ENCODE measurements around the gene FRMD4A.

The FRMD4A gene

DNA sequence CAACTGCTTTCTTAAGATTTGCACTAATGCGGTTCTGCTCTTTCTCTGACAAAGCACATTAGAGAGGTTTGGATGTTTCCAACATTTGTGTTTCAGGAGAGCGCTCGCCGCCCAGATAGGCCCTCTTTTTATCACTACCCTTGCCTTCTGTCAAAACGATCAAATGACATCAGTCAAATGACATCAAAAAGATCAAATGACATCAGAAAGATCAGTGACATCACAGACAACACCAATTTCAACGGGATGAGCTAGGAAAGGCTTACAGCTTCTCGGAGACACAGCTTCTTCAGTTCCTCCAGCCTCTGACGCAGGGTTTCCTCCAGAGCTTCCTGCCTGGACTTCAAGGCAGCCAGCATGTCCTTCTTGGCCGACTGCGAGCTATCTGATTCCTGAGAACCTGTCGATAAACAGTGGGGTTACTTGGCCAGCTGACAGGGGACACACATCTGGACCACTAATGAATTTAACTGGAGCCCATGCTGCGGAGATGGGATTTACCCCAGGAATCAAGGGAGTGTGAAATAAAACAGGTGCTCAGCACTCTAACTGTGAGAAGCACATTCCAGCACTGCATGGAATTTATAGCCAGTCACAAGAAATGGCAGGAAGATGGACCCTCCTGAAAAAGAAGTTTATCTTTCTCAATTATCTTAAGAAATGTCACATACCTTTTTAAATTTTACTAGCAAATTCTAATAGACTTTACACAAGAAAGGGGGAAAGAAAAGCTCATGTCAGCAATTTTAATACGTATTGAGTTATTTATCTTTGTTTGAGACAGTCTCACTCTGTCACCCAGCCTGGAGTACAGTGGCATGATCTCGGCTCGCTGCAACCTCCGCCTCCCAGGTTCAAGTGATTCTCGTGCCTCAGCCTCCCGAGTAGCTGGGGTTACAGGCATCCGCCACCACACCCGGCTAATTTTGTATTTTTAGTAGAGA, 655.8 kb downstream of the FRMD4A start:
- CTCF ChIA-PET, result interaction anchor here (1.2 kb wide), 1 partner anchor 15 kb away, joined by 3 read pairs; no protein-coding TSS in a partner anchor
- no peak for DNase-seq (ENCODE audit: extremely low spot score)
- TF ChIP-seq SP1 (IDR thresholded peaks at IDR 0.05) (no peak), SUZ12 (IDR thresholded peaks at IDR 0.05) (no peak), ARNT (IDR thresholded peaks at IDR 0.05) (no peak), L3MBTL2 (conservative IDR thresholded peaks at IDR 0.05) (no peak), LEF1 (IDR thresholded peaks at IDR 0.05; ENCODE audit: borderline replicate concordance) (no peak), NFRKB (IDR thresholded peaks at IDR 0.05) (no peak), BHLHE40 (IDR thresholded peaks at IDR 0.05; ENCODE audit: borderline replicate concordance) (no peak), FOXK2 (IDR thresholded peaks at IDR 0.05) (no peak), ZNF384 (IDR thresholded peaks at IDR 0.05) (no peak), ELF4 (IDR thresholded peaks at IDR 0.05) (no peak), FOXA1 (IDR thresholded peaks at IDR 0.05) (no peak), HDGF (IDR thresholded peaks at IDR 0.05; ENCODE audit: borderline replicate concordance) (no peak), TARDBP (IDR thresholded peaks at IDR 0.05) (no peak), FOXM1 (IDR thresholded peaks at IDR 0.05; ENCODE audit: borderline replicate concordance) (no peak), CTBP1 (IDR thresholded peaks at IDR 0.05; ENCODE audit: borderline replicate concordance) (no peak)
- TF ChIP-seq, protein P1, sequence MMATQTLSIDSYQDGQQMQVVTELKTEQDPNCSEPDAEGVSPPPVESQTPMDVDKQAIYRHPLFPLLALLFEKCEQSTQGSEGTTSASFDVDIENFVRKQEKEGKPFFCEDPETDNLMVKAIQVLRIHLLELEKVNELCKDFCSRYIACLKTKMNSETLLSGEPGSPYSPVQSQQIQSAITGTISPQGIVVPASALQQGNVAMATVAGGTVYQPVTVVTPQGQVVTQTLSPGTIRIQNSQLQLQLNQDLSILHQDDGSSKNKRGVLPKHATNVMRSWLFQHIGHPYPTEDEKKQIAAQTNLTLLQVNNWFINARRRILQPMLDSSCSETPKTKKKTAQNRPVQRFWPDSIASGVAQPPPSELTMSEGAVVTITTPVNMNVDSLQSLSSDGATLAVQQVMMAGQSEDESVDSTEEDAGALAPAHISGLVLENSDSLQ (IDR thresholded peaks at IDR 0.05), result no peak
- POLR2A ChIA-PET, result no interaction called here

DNA sequence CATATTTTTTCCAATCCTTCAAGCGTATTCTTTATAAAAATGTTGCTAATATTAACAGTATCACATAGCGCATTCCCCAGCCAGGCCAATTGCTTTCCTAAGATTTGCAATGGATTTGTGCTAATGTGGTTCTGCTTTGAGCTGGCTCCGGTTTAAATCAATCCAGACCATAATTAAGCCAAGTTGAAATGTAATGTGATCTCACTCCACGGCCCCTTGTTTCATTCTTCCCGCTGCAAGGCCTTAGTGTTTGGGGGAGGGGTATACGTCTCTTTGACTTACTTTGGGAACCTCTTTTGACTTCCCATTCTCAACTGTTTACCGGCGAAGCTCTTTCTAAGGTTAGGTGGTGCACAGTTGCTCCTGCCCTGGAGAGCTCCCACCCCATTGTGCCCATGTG, 657.6 kb downstream of the FRMD4A start:
- POLR2A ChIA-PET, result interaction anchor here (1.3 kb wide), 2 partner anchors 10 to 35 kb away, joined by 3 to 4 read pairs; no protein-coding TSS in a partner anchor
- DNase-seq (ENCODE audit: extremely low spot score), result peak; percentile 37
- no peak for TF ChIP-seq ELF4 (IDR thresholded peaks at IDR 0.05)
- no peak for TF ChIP-seq ZNF384 (IDR thresholded peaks at IDR 0.05)
- TF ChIP-seq HDGF (IDR thresholded peaks at IDR 0.05; ENCODE audit: borderline replicate concordance), result no peak
- no peak for TF ChIP-seq ARNT (IDR thresholded peaks at IDR 0.05)
- no peak for TF ChIP-seq TARDBP (IDR thresholded peaks at IDR 0.05)
- no peak for TF ChIP-seq CTBP1 (IDR thresholded peaks at IDR 0.05; ENCODE audit: borderline replicate concordance)
- no peak for TF ChIP-seq FOXA1 (IDR thresholded peaks at IDR 0.05)
- no peak for TF ChIP-seq FOXK2 (IDR thresholded peaks at IDR 0.05)
- no peak for TF ChIP-seq FOXM1 (IDR thresholded peaks at IDR 0.05; ENCODE audit: borderline replicate concordance)
- no peak for TF ChIP-seq NFRKB (IDR thresholded peaks at IDR 0.05)
- TF ChIP-seq L3MBTL2 (conservative IDR thresholded peaks at IDR 0.05), result no peak
- CTCF ChIA-PET, result no interaction called here

DNA sequence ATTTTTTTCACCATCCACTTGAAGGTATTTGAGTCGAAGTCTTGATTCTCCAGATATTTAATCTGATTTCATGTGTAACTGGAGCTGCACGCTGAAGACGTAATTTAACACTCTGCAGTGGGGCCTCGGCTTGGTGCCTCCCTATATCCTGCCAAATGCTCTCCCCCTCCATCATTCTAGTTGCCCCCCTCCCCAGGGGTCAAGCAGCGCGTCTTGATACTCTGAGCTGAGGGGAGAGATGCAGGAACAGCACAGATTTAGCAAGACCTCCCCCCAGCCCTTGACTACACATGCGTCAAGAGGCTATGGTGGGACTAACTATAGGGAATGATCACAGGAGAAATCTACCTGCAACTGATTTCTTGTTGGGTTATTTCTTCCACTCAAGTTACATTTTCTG, 658.2 kb downstream of the FRMD4A start:
- CTCF ChIA-PET, result interaction anchor here (0.7 to 0.8 kb wide), 2 partner anchors 13 to 49 kb away, joined by 3 read pairs; no protein-coding TSS in a partner anchor
- POLR2A ChIA-PET, result interaction anchor here (1.3 kb wide), 2 partner anchors 10 to 35 kb away, joined by 3 to 4 read pairs; no protein-coding TSS in a partner anchor
- no peak for TF ChIP-seq LEF1 (IDR thresholded peaks at IDR 0.05; ENCODE audit: borderline replicate concordance)
- peak; percentile 43 for DNase-seq (ENCODE audit: extremely low spot score)

DNA sequence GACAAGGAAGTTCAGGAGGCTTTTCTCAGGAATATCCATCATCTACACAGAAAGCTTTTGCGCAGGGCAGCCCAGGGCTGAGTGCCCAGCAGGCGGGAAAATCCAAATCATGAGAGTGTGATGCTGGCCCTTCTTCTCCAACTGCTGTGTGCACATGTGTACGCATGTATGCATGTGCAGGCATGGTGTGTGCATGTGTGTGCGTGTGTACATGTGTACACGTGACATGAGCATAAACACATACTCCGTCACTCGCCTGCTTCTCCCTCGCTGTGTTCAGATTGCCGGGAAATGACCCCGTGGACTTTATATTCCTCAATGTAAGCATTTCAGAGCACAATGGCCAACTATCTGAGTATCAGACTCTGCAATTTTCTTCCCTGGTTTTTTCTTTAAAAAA, 658.8 kb downstream of the FRMD4A start:
- ChIA-PET POLR2A (no interaction called here), CTCF (interaction anchor here (0.8 kb wide), 1 partner anchor 13 kb away, joined by 3 read pairs; no protein-coding TSS in a partner anchor)
- no peak for TF ChIP-seq LEF1 (IDR thresholded peaks at IDR 0.05; ENCODE audit: borderline replicate concordance)
- TF ChIP-seq NFRKB (IDR thresholded peaks at IDR 0.05), result no peak
- no peak for TF ChIP-seq ZNF384 (IDR thresholded peaks at IDR 0.05)
- no peak for TF ChIP-seq FOXA1 (IDR thresholded peaks at IDR 0.05)
- TF ChIP-seq ELF4 (IDR thresholded peaks at IDR 0.05), result no peak
- TF ChIP-seq SP1 (IDR thresholded peaks at IDR 0.05), result no peak
- no peak for TF ChIP-seq BHLHE40 (IDR thresholded peaks at IDR 0.05; ENCODE audit: borderline replicate concordance)
- TF ChIP-seq ARNT (IDR thresholded peaks at IDR 0.05), result no peak
- no peak for TF ChIP-seq FOXK2 (IDR thresholded peaks at IDR 0.05)
- no peak for TF ChIP-seq FOXM1 (IDR thresholded peaks at IDR 0.05; ENCODE audit: borderline replicate concordance)
- no peak for TF ChIP-seq CTBP1 (IDR thresholded peaks at IDR 0.05; ENCODE audit: borderline replicate concordance)
- TF ChIP-seq HDGF (IDR thresholded peaks at IDR 0.05; ENCODE audit: borderline replicate concordance), result no peak
- no peak for TF ChIP-seq L3MBTL2 (conservative IDR thresholded peaks at IDR 0.05)
- DNase-seq (ENCODE audit: extremely low spot score), result no peak

DNA sequence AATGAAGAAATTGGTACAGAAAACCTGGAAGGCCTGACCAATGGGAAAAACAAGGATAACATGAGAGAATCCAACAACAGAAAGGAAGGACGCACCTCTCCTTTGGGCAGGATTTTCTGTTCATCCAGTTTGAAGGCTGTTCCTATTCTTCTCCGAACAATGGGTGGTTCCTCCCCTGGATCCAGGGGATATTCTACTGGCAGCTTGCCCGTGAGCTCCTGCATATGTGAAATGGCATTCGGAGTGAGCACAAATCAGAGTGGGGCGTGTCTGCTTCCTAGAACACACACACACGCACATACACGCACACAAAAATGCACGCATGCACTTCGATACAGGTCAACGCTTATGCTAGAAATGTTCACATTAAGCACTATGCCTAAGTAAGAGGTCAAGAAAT, 660.4 kb downstream of the FRMD4A start:
- CTCF ChIA-PET, result interaction anchor here (0.7 kb wide), 1 partner anchor 11 kb away, joined by 4 read pairs; no protein-coding TSS in a partner anchor

More for the DNA sequence above, 660.4 kb downstream of the FRMD4A start:
- POLR2A ChIA-PET, result no interaction called here
- no peak for DNase-seq (ENCODE audit: extremely low spot score)
- TF ChIP-seq ARNT (IDR thresholded peaks at IDR 0.05), result no peak
- TF ChIP-seq, protein P1 (IDR thresholded peaks at IDR 0.05), result no peak
- no peak for TF ChIP-seq ZNF384 (IDR thresholded peaks at IDR 0.05)
- no peak for TF ChIP-seq CTBP1 (IDR thresholded peaks at IDR 0.05; ENCODE audit: borderline replicate concordance)
- no peak for TF ChIP-seq SUZ12 (IDR thresholded peaks at IDR 0.05)
- TF ChIP-seq FOXA1 (IDR thresholded peaks at IDR 0.05), result no peak
- no peak for TF ChIP-seq FOXK2 (IDR thresholded peaks at IDR 0.05)
- TF ChIP-seq L3MBTL2 (conservative IDR thresholded peaks at IDR 0.05), result no peak
- TF ChIP-seq TARDBP (IDR thresholded peaks at IDR 0.05), result no peak
- TF ChIP-seq SP1 (IDR thresholded peaks at IDR 0.05), result no peak
- no peak for TF ChIP-seq NFRKB (IDR thresholded peaks at IDR 0.05)
- TF ChIP-seq ELF4 (IDR thresholded peaks at IDR 0.05), result no peak
- no peak for TF ChIP-seq BHLHE40 (IDR thresholded peaks at IDR 0.05; ENCODE audit: borderline replicate concordance)
- TF ChIP-seq HDGF (IDR thresholded peaks at IDR 0.05; ENCODE audit: borderline replicate concordance), result no peak
- no peak for TF ChIP-seq FOXM1 (IDR thresholded peaks at IDR 0.05; ENCODE audit: borderline replicate concordance)
